GM18498 (cell line): ENCODE results near the gene FCHO2.

ENCODE experiments used
- ATAC-seq: cut with Tn5 transposase; IDR thresholded peaks from one replicate; pipeline ENCODE4 v1.9.1; 2021; ENCODE audit warnings: mild to moderate bottlenecking, moderate library complexity; ENCODE audit not compliant: unreplicated experiment

FCHO2 gene

DNA sequence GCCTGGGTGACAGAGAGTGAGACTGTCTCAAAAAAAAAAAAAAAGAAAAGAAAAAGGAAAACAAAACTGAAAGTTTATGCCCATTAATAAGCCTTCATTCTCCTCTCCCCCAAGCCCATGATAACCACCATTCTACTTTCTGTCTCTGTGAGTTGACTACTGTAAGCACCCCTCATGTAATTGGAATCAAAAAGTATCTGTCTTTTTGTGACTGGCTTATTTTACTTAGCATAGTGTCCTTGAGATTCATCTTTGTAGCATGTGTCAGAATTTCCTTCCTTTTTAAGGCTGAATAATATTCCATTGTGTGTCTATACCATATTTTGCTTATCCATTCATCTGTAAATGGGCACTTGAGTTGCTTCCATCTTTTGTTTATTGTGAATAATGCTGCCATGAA lies 150.5 kb downstream of the FCHO2 start:
- no peak for ATAC-seq

DNA sequence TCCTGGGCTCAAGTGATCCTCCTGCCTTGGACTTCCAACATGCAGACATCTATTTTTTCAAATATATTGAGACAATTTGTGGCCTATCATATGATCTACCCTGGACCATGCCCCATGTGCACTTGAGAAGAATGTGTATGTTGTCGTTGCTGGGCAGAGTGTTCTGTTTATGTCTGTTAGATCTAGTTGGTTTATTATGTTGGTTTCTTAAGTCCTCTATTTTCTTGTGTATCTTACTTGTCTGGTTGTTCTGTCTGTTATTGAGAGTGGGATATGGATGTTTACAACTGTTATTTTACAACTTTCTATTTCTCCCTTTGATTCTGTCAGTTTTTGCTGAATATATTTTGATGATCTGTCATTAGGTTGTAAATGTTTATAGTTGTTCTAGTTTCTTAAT lies 154.3 kb downstream of the FCHO2 start:
- no peak for ATAC-seq

DNA sequence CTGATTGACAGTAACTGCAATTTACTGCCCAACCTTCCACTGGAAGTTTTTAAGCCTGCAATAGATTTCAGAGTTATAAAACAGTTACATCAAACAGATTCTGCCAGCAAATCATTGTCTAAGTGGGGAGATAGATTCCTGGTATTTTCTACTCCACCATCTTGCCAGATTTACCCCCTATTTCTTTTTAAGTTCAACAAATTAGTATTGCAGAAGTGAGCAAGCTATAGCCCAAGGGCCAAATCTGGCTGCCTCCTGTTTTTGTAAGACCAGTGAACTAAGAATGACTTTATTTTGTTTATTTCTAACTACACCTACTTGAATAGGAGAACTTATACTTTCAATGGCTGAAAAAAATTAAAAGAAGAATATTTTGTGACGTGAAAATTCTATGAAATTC lies 155.7 kb downstream of the FCHO2 start:
- no peak for ATAC-seq

DNA sequence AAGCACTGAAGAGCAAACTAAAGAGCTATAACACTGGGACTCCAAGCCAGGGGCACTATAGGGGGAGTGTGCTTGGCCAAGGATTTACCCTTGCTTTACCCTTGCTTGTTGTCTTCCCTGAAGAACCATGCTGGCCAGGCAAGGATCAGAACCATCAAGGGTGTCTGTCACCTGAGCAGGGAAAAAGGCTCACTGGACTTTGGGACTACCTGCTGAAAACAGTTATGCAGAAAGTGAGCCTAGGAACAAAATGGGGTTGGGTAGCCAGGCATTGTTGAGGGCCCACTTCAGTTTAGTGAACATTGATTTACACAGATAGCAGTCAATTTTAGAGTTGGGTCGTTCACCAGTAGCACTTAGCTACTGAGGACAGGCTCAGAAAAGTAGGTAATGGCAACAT lies 156.5 kb downstream of the FCHO2 start:
- no peak for ATAC-seq

DNA sequence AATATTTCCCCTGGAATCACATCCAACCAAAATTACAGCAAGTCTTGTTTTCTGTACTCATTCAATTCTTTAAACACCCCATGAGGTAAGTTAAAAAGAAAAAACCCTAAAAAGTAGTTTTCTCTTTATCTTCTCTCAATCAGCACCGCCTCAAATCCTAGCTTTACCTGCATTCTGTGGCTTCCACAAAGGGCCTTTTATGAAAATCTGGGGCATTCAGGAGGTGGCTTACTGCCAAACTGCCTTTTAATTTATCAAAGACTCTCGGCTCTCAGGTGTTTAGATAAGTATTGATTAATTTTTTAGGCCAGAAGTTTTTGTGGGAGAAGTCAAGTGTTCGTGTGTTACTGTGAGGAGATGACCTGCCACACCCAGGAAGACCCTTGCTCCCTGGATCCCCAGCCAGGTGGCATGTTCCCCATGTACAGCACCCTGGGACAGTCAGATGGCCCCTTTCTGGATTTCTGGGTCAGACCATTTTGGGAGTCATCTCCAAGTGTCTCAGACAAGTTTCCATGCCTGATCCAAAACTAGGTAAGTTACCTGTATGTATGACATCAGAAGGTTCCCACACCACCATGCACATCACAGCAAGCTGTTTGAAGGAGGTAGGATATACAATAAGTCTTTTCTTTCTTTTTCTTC lies 158.3 kb downstream of the FCHO2 start:
- ATAC-seq: no peak

DNA sequence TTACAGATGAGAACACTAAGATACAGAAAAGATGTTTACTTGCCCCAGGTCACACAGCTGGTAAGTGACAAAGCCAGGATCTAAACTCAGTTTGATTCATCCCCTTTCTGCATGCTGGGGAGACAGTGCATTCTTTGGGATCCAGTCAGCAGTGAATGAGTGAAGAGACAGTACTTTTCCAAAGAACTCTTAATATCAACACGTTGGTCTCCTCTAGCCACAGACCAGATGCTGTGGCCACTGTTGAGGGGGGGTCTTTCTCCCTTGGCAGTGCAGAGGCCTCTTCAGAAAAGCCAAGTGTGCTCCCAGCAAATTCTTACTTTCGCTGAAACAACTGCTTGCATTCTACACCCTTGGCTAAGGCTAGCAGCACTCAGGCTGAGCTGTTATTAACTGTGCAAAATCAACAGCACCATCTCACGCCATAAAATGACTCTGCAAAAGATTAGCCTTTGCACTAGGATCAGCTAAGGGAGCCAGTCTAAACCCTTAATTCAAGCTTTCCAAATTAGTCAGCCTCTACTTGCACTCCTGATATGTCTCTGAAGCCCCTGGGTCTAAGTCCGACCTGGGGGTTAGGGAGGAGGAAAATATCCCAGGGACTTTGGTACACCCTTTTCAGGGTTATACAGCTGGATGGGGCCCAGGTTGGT lies 159.7 kb downstream of the FCHO2 start:
- no peak for ATAC-seq

DNA sequence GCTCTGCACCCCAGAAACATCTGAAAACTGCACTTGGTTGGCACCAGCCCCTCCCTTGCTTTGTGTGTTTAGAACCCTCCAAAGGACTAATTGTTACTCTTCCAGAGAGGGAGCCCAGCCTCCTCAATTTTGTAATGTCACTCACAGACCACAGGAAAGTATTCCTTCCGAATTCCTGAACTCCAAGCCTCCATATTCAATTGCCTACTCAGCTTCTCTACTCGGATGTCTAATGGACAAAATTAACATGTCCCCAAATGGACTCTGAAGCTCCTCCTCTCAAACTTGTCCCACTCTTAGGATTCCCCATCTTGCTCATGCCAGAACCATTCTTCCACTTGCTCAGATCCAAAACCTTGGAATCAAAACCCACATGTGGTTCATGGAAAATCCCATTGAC lies 160.7 kb downstream of the FCHO2 start:
- ATAC-seq: no peak

DNA sequence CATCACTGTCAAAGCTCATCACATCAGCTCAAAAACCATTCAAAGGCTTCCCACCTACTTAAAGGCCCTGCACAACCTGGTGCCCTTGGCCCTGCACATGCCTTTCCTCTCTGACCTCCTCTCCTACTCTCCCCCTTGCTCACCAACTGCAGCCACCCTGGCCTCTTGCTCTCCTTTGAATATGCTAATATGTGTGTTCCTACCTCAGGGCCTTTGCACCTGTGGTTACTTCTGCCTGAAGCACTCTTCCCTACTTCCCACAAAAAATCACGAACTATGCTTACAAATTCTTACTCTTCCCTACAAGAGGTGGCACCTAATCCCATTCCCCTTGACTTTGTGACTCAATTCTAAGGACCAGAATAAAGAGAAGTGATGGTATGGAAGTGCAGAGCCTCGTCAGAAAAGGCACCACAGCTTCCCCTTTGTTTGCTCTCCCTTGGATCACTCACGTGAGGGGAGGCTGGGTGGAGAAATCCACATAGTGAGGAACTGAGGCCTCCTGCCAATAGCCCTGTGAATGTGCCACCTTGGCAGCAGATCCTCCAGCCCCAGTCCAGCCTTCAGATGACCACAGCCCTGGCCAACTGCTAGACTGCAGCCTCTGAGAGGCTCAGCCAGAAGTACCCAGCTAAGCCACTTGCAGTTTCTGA lies 161.4 kb downstream of the FCHO2 start:
- no peak for ATAC-seq

DNA sequence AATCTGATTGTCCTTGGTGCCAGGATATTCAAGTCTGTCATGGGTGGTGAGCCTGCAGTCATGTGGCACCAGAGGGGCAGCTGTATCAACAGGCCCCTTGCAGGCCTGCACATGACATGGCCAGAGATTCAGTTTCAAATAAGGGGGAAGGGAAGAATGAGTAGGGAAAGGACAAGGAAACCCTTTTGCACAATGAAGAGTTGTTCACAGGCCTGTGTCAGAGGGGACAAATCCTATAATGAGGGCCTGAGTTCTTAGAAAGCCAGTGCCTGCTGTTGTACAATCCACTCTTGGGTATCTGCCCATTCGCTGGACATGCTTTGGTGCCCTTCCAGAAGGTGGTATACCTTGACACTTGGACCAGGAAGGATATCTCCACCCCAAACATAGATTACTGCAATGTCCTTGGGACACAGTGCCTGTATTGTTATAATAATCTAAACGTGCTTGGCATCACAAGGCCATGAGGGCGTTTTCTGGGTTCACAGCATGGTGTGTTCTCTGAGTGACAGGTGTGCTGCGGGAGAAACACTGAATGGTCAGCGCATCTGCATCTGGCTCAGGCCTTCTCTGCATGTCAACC lies 162.6 kb downstream of the FCHO2 start:
- ATAC-seq: no peak

DNA sequence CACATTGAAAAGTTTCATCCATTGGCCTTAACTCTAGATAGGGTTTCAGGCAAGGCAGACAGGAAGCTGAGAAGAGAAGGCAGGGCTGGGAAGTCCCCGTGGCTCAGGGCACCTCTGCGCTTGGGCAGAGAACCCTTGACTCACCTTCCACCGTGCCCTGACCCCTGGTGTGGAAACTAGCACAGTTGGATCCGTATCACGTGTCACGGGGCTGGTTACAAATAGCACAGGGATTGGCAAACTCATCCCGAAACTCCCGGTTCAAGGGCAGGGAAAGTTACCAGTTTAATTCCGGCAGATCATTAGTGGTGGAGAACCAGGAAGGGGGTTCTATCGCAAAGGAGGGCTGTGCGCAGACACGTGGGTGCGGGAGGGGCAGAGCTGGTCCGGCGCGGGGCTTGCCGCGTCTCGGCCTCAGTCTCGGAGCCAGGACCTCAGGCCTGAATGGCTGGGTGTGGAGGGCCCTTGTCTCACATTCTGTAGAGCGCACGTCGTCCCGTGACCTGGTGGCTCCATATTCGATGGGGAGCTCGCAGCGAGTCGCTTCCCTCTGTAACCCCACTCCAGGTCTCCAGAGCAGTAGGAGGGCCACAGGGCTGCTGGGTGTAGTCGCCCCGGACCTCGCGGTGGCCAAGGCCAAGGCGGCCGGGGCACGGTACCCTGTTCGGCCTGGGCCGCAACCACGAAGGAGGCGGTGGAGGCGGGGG lies 163.8 kb downstream of the FCHO2 start:
- no peak for ATAC-seq

DNA sequence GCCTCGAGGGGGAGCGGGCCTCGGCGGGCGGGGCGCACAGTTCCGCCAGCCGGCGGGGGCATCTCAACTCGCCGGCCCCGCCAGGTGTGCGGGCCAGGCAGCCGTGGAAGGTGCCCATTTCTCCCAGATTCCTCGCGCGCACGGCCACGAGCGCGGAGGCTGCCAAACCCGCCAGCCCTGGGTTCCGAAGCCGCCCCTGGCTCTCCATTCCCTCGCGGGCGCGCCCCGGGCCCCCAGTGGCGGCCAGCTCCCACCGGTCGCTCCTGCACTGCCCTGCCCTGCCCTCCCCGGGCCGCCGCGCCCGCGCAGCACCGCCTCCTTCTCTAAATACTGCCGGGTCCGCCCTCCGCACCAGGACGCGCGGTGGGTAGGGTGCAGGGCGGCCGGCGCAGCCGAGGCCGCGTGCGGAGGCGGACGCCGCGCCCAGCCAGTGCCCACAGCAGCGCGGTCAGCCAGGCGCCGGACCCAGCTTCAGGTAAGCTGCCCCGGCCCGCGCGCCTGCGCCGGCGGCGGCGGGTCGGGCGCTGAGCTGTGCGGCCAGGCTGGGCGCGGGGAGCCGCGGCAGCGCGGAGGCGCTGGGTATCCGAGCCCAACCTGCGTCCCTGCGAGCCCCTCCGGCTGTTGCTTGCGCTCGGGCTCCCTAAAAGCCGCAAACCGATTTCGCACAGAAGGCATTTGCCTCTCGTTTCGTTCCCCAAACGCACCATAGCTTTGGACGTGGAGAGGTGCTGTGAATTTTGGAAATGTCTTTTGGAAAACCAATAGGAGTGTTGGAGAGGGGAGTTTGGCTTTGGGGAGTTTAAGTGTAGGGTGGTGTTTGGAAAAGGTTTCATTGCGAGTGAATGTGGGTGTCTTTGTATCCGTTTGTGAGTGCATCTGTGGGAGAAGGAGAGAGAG lies 164.6 kb downstream of the FCHO2 start, which contains the start of gene TMEM171:
TSS of gene TMEM171 (plus strand) at position 354 of the 897 bp plus-strand sequence. CDS start 2,799 bp downstream, outside the sequence.
- ATAC-seq: no peak

DNA sequence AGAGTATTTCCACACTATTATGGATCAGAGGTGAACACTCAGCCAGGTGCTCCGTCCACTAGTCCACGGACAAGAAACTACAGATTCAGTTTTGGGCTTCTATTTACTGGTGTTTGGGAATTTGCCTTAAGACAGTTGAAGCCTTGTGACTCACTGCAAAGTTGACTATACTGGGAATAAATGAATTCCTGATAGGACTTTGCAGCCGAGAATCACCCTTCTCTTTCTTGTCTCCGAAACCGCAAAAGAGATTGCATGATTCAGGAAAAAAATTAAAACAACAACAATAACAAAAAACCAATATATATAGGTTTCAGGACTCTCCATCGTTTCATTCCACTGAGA lies 165.2 kb downstream of the FCHO2 start:
- ATAC-seq: no peak

DNA sequence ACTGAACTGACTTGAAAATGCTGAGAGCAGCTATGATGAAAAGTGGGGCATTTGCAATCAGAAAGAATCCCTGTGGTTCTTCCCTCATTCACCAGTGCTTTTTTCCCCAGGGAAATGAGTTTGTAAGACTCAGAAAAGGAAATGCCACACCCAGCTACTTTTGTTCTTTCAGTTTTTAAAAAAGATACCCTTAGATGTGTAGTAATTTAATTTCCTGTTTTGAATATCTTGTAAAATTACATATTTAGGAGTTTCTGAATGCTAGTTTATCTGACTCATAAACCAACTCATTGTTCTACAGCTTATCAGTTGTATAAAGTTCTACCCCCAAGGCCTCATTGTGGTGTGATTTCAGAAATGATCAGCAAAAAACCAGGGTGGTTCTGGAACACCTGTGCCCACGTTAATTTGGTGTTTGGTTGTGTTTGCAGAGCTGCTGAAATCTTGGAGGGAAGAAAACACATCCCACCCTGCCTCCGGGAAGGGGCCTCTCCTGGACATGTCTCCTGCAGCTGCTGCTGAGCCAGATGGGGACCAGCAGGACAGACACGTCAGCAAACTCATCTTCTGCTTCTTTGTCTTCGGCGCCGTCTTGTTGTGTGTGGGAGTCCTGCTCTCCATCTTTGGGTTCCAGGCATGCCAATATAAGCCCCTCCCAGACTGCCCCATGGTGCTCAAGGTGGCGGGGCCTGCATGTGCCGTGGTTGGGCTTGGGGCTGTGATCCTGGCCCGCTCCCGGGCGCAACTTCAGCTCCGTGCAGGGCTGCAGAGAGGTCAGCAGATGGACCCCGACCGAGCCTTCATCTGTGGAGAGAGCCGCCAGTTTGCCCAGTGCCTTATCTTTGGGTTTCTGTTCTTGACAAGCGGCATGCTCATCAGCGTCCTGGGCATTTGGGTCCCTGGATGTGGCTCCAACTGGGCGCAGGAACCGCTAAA lies 167.3 kb downstream of the FCHO2 start:
- ATAC-seq: no peak

DNA sequence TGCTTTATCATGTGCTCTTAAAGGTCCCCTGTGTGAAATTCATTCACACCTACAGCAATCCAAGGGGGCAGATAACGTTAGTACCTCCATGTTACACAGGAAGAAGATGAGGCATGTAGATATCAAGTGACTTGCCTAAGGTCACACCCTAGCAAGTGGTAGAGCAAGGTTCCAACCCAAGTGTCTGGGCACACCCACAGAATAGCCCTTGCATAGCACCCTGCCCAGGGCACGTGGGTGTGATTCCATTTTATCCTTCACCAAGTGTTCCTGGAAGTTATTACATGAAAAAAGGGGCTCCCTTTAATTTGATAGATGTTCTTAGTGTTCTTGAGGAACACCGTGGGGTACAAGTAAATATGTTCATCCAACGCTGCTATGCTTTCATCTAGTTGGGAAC lies 169.4 kb downstream of the FCHO2 start:
- ATAC-seq: no peak

DNA sequence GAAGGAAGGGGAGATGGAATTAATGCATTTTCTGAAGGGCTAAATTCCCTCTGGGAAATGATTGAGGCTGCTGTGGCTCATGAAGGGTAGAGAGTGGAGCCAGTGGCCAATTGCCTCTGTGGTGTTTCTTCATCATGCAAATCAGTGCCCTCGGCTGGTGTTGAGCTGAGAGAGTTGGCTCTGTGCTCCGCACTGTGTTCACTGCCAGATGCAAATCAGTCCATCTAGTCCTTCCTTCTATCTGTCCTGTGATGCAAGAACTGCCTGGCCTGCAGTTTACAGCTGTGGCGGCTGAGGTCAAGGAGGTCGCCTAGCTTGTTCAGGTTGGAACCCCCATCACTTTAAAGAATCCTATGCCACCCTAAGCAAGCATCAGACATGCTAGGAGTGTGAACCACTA lies 170.5 kb downstream of the FCHO2 start:
- no peak for ATAC-seq

DNA sequence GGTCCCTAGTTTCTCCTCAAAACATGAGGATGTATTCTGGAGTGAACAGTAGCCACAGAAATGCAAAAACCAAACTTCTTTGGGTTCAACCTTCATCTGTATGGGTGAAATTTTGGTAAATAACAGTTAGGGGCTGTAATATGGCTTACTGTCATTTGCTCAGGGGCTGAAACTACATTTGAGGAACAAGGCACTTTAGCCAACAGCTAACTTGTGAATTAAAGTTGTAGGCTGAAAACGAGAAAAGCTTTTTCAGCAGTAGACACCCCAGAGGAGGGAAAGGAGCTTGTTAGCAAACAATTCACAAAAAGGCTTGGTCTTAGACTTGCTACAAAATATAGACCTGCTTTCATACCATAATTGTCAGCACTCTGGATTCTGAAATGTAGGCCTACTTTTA lies 171.1 kb downstream of the FCHO2 start:
- ATAC-seq: no peak

DNA sequence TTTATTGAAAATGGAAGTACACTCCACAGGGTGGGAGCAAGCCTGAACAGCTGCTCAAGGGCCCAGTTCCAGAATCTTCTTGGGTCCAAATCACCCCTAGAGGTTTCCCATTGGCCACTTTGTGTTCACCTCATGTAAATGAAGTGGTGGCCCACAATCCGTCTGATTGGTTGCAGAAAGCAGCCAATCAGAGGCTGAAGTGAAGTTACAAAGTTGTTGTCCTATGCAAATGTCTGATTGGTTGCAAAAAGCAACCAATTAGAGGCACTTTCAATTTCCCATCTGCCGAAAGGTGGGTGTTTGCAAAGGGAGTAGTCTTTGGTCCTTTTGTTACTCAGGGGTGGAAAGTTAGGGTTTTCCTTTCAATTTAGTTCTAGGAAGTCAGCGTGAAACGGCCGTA lies 173.3 kb downstream of the FCHO2 start:
- ATAC-seq: no peak

DNA sequence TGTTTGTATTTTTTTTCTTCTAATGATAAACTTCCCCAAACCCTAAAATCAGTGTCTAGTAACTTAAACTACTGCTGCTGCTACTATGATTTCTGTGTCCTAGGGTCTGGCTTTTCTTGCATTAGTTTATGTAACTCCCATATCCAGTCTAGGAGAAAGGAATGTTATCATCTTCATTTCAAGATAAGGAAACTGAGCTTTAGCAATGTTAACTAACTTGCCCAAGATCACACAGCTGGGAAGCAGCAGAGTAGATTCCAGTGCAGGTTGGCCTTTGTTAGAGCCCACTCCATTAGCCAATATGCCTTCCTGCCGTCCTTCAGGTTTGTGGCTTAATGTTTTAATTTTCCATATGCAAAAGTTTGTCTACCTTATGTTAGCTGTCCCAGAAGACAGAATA lies 175.0 kb downstream of the FCHO2 start:
- no peak for ATAC-seq

DNA sequence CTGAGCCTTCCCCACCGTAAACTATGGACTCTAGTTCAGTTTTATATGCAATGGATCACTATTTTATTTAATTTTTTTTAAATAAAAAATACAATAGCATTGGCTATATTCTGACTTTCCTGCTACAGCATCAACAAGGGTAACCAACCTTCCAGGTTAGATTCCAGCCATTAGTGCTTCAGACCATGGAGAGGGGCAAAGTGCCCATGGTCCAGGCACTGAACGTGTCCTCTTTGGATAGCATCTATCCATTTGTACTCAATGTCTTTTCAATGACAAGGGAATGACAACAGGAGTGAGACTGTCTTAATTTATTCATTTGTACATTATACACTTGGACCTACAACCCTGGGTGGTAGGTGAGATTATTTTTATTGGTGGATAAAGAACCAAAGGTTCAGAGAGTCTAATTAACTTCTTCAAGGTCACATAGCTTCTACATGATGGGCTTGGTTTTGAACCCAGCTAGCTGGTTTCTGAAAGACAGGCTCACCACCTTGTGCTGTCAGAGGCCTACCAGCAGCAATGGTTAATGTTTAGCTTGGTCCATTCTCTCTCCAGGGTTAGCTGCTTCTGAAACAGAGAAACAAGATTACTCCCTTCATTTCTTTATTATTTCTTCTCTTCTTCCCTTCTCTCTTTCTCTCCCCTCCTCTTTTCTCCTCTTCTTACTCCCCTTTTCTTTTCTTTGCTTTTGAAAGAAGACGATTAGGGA lies 176.0 kb downstream of the FCHO2 start:
- no peak for ATAC-seq
